Inferior parietal cortex (tissue), 1 donor: ENCODE data around the gene RTL3.
"Not testable (repeated sequence)": the region's sequence is repeated elsewhere in the genome, so short reads cannot be mapped to it uniquely, and the experiment has no call there.

ENCODE experiments used
- DNase-seq: peaks from one replicate; pipeline ENCODE4 v3.0.0-alpha.2; 2016; ENCODE audit errors: extremely low spot score

Gene RTL3

GRCh38 chrX:78658845-78659744 is at the start of gene RTL3:
Gene RTL3 (minus strand): TSS chrX:78659328. CDS start chrX:78658420, 908 bp downstream.
- DNase-seq: no peak

GRCh38 chrX:78708816-78709215 is 49.7 kb upstream of the RTL3 start:
- DNase-seq: no peak

- no peak for DNase-seq
Measured at GRCh38 chrX:78708262-78708661, 49.1 kb upstream of the RTL3 start.

- DNase-seq: no peak
Measured at GRCh38 chrX:78706071-78706470, 46.9 kb upstream of the RTL3 start.

GRCh38 chrX:78693536-78693935 is 34.4 kb upstream of the RTL3 start:
- no peak for DNase-seq

GRCh38 chrX:78693012-78693411 is 33.9 kb upstream of the RTL3 start:
- no peak for DNase-seq

- no peak for DNase-seq
Measured at GRCh38 chrX:78687586-78687985, 28.5 kb upstream of the RTL3 start.

GRCh38 chrX:78673246-78673645 is 14.1 kb upstream of the RTL3 start:
- DNase-seq: no peak

GRCh38 chrX:78665342-78665741 is 6.2 kb upstream of the RTL3 start:
- DNase-seq: no peak

GRCh38 chrX:78661836-78662235 is 2.7 kb upstream of the RTL3 start:
- DNase-seq: no peak

- DNase-seq: no peak
Measured at GRCh38 chrX:78659955-78660354, 827 bp upstream of the RTL3 start.

GRCh38 chrX:78658414-78658813 is 714 bp downstream of the RTL3 start:
- DNase-seq: no peak

- DNase-seq: no peak
Measured at GRCh38 chrX:78655642-78656041, 3.5 kb downstream of the RTL3 start.

- DNase-seq: no peak
Measured at GRCh38 chrX:78653118-78653822, 5.9 kb downstream of the RTL3 start.

- DNase-seq: no peak
Measured at GRCh38 chrX:78650906-78651437, 8.2 kb downstream of the RTL3 start.

- no peak for DNase-seq
Measured at GRCh38 chrX:78643874-78644273, 15.3 kb downstream of the RTL3 start.

GRCh38 chrX:78643096-78643495 is 16.0 kb downstream of the RTL3 start:
- DNase-seq: no peak

GRCh38 chrX:78636096-78636495 is 23.0 kb downstream of the RTL3 start:
- not testable (repeated sequence) for DNase-seq

GRCh38 chrX:78624962-78625909 is 33.9 kb downstream of the RTL3 start:
- DNase-seq: no peak

- no peak for DNase-seq
Measured at GRCh38 chrX:78624426-78624825, 34.7 kb downstream of the RTL3 start.

- DNase-seq: no peak
Measured at GRCh38 chrX:78622831-78623230, 36.3 kb downstream of the RTL3 start.

GRCh38 chrX:78619834-78620233 is 39.3 kb downstream of the RTL3 start:
- DNase-seq: no peak
